Right lobe of liver (tissue), 6 donors: ENCODE data around the gene IGLON5. TPM values are rescaled to one million over a fixed set of nuclear protein-coding genes. Genes with fewer than 3 reads are reported as not detected.

Experiments
- ATAC-seq, 4 donors: fragments of 200-7000 bp; cut with Tn5 transposase; one replicate each; pipeline ENCODE4 v1.9.1; 2020; ENCODE audit warnings: mild to moderate bottlenecking in 4 of 4, moderate library complexity in 4 of 4
- DNase-seq, 3 donors: peaks; one replicate each; pipeline ENCODE4 v3.0.0-alpha.2; 2020
- H3K27ac ChIP-seq, 3 donors: fragments of 200-600 bp; one replicate each; pipeline ENCODE4 v1.8.0; 2022
- H3K27me3 ChIP-seq, 2 donors: fragments of 200-600 bp; one replicate each; pipeline ENCODE4 v1.8.0; 2022
- H3K36me3 ChIP-seq, 4 donors: fragments of 200-600 bp; sonication (generic) in 1 of 4; one replicate each; pipeline versions ENCODE4 v1.5.1 to v1.8.0; 2017 to 2022; ENCODE audit warnings: control low read depth in 1 of 4
- H3K4me1 ChIP-seq, 4 donors: fragments of 200-600 bp; sonication (generic) in 1 of 4; one replicate each; pipeline versions ENCODE4 v1.5.1 to v1.8.0; 2017 to 2022; ENCODE audit warnings: control low read depth in 1 of 4
- H3K4me3 ChIP-seq, 3 donors: fragments of 200-600 bp; one replicate each; pipeline ENCODE4 v1.8.0; 2022
- H3K9me3 ChIP-seq, 4 donors: fragments of 200-600 bp; sonication (generic) in 1 of 4; one replicate each; pipeline versions ENCODE4 v1.5.1 to v1.8.0; 2017 to 2022; ENCODE audit warnings: control low read depth in 1 of 4
- POLR2A ChIP-seq: fragments of 450-650 bp; IDR thresholded peaks from one replicate; pipeline ENCODE4 v1.6.1; 2017; ENCODE audit warnings: antibody characterized with exemption, mild to moderate bottlenecking
- WGBS: methylation state at CpG from one replicate; pipeline ENCODE4 v1.1.6; 2018; ENCODE audit warnings: low coverage, low lambda C conversion rate; ENCODE audit not compliant: insufficient coverage; ENCODE audit errors: missing lambda C conversion rate; 5-methylcytosine and 5-hydroxymethylcytosine counted together
- intact Hi-C, 2 donors: fragments of 100-400 bp; cut with DNase I; formaldehyde crosslinking; loops; one replicate each; pipeline versions ENCODE4 v1.11.2 to v1.14.1; 2022
- total RNA-seq, 6 experiments: library from RNA; depleted of rRNA in 2 of 6; stranded (reverse); fragments of >200 nt in 2 of 6; fragmentation: NEBNext Ultra II Directional in 3 of 6; extraction: Animal tissue kit (Norgen Biotek cat#: 25700) in 3 of 6; gene quantifications; one replicate each; pipeline versions ENCODE4 v1.1.0 to v1.2.4, GENCODE V29; 2016 to 2023
- TF ChIP-seq, protein P1 (sequence below), 4 donors: fragments of 200-600 bp in 3 of 4; fragments of 450-650 bp in 1 of 4; IDR thresholded peaks; one replicate each; pipeline versions ENCODE4 v1.5.1 to v1.8.0; 2016 to 2022; ENCODE audit warnings: antibody characterized with exemption in 4 of 4, mild to moderate bottlenecking in 2 of 4
- donor health status: DM: no; HTN: yes; CAD: no.
- donor health status: DM: no; HTN: no; CAD: no.
- donor health status: DM: no; HTN: no; CAD: no.
- donor health status: DM: no; HTN: yes; CAD: no.
- donor health status: DM: no; HTN: yes; CAD: no.

IGLON5 gene
- total RNA-seq, 6 experiments from 2014 or later = 0.27 to 0.80 (median 0.49) TPM

DNA sequence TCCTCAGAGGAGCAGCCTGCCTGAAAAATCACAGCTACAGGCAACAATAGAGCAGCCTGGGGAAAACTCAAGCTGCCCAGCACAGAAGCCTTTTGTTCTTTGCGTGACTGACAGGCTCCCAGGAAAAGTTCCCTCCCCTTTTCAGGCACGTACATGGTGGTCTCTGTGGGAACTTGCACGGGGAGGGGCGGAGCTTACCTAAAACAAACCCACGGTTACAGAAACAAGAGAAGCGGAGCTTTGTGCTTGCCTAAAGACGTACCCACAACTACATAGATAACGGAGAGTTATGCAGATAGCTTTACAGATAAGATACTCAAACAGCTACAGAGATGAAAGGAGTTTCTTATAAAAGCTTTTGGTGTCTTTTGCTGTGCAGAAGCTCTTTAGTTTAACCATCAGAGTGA, 43.3 kb downstream of the IGLON5 start:
- H3K4me1 ChIP-seq = peaks cover 0 to 64% (median 15%) of the 10 kb centered on the region in 4 donors
- H3K36me3 ChIP-seq = peaks cover 0 to 29% (median 16%) of the 10 kb centered on the region in 4 donors
- H3K27ac ChIP-seq = peak overlapping the region in 1 of 3 donors; percentile 41
- DNase-seq (no peak), ATAC-seq (no peak)
- H3K4me3 ChIP-seq = no peak overlapping the region
- H3K27me3 ChIP-seq = no peaks in the 10 kb centered on the region
- no peaks in the 10 kb centered on the region for H3K9me3 ChIP-seq
- TF ChIP-seq POLR2A = no peak
- 24% methylated on average over 6 of the region's 8 CpGs for WGBS
- intact Hi-C loops = no loop called here

DNA sequence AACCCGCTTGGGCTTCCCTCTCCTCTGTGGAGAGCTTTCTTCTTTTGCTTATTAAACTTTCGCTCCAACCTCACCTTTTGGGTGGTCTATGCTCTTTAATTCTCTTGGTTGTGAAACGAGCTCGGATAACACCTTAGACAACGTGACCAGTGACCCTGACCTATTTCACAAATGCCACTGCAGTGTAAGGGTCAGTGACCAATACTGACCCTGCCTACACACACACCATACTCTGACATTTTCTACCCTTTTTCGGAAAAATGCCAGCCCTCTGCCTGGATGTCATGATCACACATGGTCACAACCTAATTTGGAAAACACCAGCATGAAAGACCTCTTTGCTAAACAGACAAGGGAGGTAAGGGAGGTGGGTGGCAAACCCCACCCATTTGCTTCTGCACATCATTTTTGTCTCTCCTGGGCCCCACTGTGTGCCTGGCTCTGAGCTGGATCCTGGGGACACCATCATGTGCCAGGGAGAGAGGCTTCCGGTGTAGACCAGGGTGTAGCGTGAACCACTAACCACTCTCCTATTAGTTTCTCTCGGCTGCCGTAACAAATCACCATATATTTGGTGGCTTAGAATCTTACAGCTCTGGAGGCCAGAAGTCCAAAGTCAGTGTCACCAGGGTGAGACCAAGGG, 44.8 kb downstream of the IGLON5 start:
- peak in 1 of 3 donors; percentile 86 for DNase-seq
- WGBS = 45% methylated on average over 8 of the region's 10 CpGs
- peaks cover 0 to 17% (median 8%) of the 10 kb centered on the region in 4 donors for H3K36me3 ChIP-seq
- no peak overlapping the region for H3K4me3 ChIP-seq
- TF ChIP-seq POLR2A = no peak
- TF ChIP-seq, protein P1, sequence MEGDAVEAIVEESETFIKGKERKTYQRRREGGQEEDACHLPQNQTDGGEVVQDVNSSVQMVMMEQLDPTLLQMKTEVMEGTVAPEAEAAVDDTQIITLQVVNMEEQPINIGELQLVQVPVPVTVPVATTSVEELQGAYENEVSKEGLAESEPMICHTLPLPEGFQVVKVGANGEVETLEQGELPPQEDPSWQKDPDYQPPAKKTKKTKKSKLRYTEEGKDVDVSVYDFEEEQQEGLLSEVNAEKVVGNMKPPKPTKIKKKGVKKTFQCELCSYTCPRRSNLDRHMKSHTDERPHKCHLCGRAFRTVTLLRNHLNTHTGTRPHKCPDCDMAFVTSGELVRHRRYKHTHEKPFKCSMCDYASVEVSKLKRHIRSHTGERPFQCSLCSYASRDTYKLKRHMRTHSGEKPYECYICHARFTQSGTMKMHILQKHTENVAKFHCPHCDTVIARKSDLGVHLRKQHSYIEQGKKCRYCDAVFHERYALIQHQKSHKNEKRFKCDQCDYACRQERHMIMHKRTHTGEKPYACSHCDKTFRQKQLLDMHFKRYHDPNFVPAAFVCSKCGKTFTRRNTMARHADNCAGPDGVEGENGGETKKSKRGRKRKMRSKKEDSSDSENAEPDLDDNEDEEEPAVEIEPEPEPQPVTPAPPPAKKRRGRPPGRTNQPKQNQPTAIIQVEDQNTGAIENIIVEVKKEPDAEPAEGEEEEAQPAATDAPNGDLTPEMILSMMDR (IDR thresholded peaks at IDR 0.05) = no peak
- intact Hi-C loops = no loop called here
- no peaks in the 10 kb centered on the region for H3K27me3 ChIP-seq
- peak overlapping the region; percentile 74 to 80 (median 78) for H3K27ac ChIP-seq
- H3K4me1 ChIP-seq = peaks cover 0 to 57% (median 15%) of the 10 kb centered on the region in 4 donors
- peak; percentile 85 to 92 (median 88) for ATAC-seq
- H3K9me3 ChIP-seq = no peaks in the 10 kb centered on the region

DNA sequence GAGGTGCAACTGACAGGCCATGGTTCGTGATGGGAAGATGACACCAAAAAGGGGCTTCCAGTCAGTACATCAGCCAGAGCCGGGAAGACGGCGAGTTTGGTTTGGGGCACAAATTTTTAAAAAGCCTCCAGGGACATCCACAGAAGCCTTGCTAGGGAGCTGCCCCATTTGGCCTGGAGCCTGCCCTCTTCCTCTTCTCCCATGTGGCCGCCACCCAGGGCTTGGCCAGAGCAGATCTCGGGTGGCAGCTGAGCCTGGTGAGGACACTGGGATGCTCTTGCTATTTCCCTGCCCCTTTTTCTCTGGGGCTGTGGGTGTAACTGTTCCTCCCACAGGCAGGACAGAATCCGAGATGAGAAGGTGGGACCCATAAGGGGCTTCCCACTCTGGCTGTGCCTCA, 46.5 kb downstream of the IGLON5 start:
- Histone ChIP-seq H3K27me3 (no peaks in the 10 kb centered on the region), H3K36me3 (peaks cover 0 to 2% (median under 1%) of the 10 kb centered on the region in 4 donors), H3K4me3 (no peak overlapping the region), H3K27ac (peak overlapping the region in 2 of 3 donors; percentile 31 to 78), H3K4me1 (peaks cover 0 to 56% (median 18%) of the 10 kb centered on the region in 4 donors), H3K9me3 (no peaks in the 10 kb centered on the region)
- 80% methylated on average over 2 of the region's 7 CpGs for WGBS
- intact Hi-C loops = no loop called here
- no peak for DNase-seq
- peak in 1 of 4 donors; percentile 24 for ATAC-seq
- no peak for TF ChIP-seq POLR2A
- TF ChIP-seq, protein P1 (IDR thresholded peaks at IDR 0.05) = no peak

DNA sequence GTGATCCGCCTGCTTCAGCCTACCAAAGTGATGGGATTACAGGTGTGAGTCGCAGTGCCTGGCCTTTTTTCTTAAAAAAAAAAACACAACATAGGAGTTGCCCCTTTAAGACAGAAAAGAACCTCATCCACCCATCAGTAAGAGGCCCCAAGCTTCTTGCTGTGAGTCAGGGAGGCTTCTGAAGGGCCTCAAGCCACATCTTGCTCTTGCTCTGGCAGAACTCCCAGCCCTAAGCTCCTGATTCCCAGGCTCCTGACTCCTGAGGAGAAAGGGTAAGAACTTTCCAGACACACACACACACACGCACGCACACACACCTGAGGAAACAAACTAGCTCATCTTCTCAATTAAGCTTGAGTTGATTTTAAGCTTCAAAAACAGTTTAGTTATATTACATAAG, 47.9 kb downstream of the IGLON5 start:
- Histone ChIP-seq H3K4me1 (peaks cover 0 to 67% (median 17%) of the 10 kb centered on the region in 4 donors), H3K27ac (peak overlapping the region in 1 of 3 donors; percentile 78), H3K4me3 (no peak overlapping the region), H3K27me3 (no peaks in the 10 kb centered on the region), H3K9me3 (no peaks in the 10 kb centered on the region), H3K36me3 (no peaks in the 10 kb centered on the region)
- no peak for ATAC-seq
- DNase-seq = no peak
- WGBS = 93% methylated on average over 4 of the region's 4 CpGs
- intact Hi-C loops = no loop called here
- TF ChIP-seq, protein P1 (IDR thresholded peaks at IDR 0.05) = no peak
- no peak for TF ChIP-seq POLR2A

DNA sequence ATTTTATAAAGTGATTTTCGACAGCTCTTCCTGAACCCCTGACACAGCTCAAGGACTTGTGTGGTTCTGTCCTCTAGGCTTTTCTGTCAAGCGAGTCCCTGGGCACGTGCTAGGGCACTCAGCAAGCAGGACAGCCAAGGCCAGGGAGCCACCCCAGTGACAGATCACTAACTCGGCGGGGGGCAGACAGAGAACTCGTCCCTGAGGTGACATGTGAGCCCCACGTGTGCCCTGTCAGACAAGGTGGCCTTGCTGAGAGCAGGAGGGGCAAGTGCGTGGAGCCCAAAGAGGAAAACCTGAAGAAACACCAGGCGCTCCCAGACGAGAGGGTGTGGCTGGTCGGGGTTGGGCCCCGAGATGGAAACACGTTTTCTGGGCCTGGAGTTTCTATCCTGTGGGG, 49.8 kb downstream of the IGLON5 start:
- 38% methylated on average over 3 of the region's 13 CpGs for WGBS
- H3K9me3 ChIP-seq = no peaks in the 10 kb centered on the region
- H3K36me3 ChIP-seq = no peaks in the 10 kb centered on the region
- H3K27ac ChIP-seq = peak overlapping the region in 1 of 3 donors; percentile 18
- H3K4me3 ChIP-seq = no peak overlapping the region
- H3K27me3 ChIP-seq = no peaks in the 10 kb centered on the region
- H3K4me1 ChIP-seq = peaks cover 0 to 64% (median 16%) of the 10 kb centered on the region in 4 donors
- TF ChIP-seq, protein P1 (IDR thresholded peaks at IDR 0.05) = no peak
- TF ChIP-seq POLR2A = no peak
- intact Hi-C loops = no loop called here
- ATAC-seq (no peak), DNase-seq (no peak)
